ENCODE measurements around the gene BHLHA9. TPM values are rescaled to one million over a fixed set of nuclear protein-coding genes. Genes with fewer than 3 reads are reported as not detected.

BHLHA9 gene
- total RNA-seq, 2 donors from 2014 or later: not detected

DNA sequence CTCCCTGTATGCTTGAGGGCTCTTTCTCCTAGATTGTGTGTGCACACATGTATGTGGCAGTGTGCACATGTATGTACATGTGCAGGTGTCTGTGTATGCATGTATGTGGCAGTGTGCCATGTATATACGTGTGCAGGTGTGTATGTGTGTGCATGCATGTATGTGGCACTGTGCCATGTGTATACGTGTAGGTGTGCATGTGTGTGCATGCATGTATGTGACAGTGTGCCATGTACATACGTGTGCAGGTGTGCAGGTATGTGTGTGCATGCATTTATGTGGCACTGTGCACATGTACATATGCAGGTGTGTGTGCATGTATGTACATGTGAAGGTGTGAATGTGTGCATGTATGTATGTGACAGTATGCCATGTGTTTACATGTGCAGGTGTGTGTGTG lies 43.9 kb upstream of the BHLHA9 start:
- no peak for DNase-seq (ENCODE audit: low spot score)
- no peaks in the 10 kb centered on the region for H3K36me3 ChIP-seq
- no peak overlapping the region for H3K27ac ChIP-seq
- WGBS: 86% methylated on average over 3 of the region's 3 CpGs
- no peak overlapping the region for H3K4me3 ChIP-seq
- peaks cover 9% of the 10 kb centered on the region for H3K4me1 ChIP-seq (replicated peaks)
- TF ChIP-seq CTCF (IDR thresholded peaks at IDR 0.05): no peak
- TF ChIP-seq POLR2A (IDR thresholded peaks at IDR 0.05): no peak
- H3K9me3 ChIP-seq: no peaks in the 10 kb centered on the region
- peaks cover 4% of the 10 kb centered on the region for H3K27me3 ChIP-seq (replicated peaks; ENCODE audit: insufficient read depth)
- intact Hi-C loops (cut with DNase I): no loop called here

GRCh38 chr17:1227365-1227764 lies 42.9 kb upstream of the BHLHA9 start:
- no peak for TF ChIP-seq POLR2A (IDR thresholded peaks at IDR 0.05)
- no peak for TF ChIP-seq POLR2AphosphoS5 (IDR thresholded peaks at IDR 0.05)
- TF ChIP-seq CTCF (IDR thresholded peaks at IDR 0.05): no peak
- WGBS: 78% methylated on average over 5 of the region's 5 CpGs
- intact Hi-C loops (cut with DNase I): no loop called here
- Histone ChIP-seq H3K27me3 (replicated peaks; ENCODE audit: insufficient read depth) (peaks cover 4% of the 10 kb centered on the region), H3K4me1 (replicated peaks) (peaks cover 9% of the 10 kb centered on the region), H3K9me3 (no peaks in the 10 kb centered on the region), H3K27ac (no peak overlapping the region), H3K36me3 (no peaks in the 10 kb centered on the region), H3K4me3 (no peak overlapping the region)
- DNase-seq (ENCODE audit: low spot score): no peak

GRCh38 chr17:1227917-1228780 lies 42.1 kb upstream of the BHLHA9 start:
- H3K4me1 ChIP-seq (replicated peaks): peaks cover 9% of the 10 kb centered on the region
- no peaks in the 10 kb centered on the region for H3K9me3 ChIP-seq
- no peak for DNase-seq (ENCODE audit: low spot score)
- intact Hi-C loops (cut with DNase I): no loop called here
- no peaks in the 10 kb centered on the region for H3K36me3 ChIP-seq
- H3K27me3 ChIP-seq (replicated peaks; ENCODE audit: insufficient read depth): peaks cover 4% of the 10 kb centered on the region
- 19% methylated on average over 51 of the region's 58 CpGs for WGBS
- no peak for TF ChIP-seq POLR2A (IDR thresholded peaks at IDR 0.05)
- no peak for TF ChIP-seq CTCF (IDR thresholded peaks at IDR 0.05)
- TF ChIP-seq POLR2AphosphoS5 (IDR thresholded peaks at IDR 0.05): no peak
- no peak overlapping the region for H3K27ac ChIP-seq
- H3K4me3 ChIP-seq: peak overlapping the region; percentile 43 to 47

DNA sequence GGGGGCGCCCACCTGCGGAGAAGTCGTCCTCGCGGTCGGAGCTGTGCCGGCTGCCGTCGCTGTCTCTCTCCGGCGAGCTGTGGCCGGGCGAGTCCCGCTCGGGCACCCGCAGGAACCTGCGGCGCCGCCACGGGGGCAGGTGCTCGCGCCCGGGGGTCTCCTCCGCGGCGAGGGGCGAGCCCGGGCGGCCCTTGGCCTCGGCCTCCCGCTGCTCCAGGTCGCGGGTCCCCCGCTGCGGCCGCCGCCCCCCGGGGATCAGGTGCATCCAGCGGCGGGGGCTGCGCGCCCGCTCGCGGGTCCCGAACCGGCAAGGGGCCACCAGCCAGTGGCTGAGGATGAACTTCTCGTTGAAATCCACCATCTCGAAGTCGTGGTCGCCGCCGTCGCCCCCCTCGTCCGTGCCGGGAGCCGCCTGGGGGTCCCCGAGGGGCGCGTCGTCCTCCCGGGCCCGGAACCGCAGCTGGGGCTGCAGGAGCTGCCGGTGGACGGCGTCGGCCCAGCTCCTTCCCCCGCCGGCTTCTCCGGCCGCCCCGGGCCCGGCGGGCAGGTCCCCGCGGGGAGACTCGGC lies 41.4 kb upstream of the BHLHA9 start:
- no peak for DNase-seq (ENCODE audit: low spot score)
- under 1% methylated on average over 34 of the region's 79 CpGs for WGBS
- no peaks in the 10 kb centered on the region for H3K36me3 ChIP-seq
- H3K27me3 ChIP-seq (replicated peaks; ENCODE audit: insufficient read depth): peaks cover 4% of the 10 kb centered on the region
- TF ChIP-seq POLR2AphosphoS5 (IDR thresholded peaks at IDR 0.05) (no peak), CTCF (IDR thresholded peaks at IDR 0.05) (no peak), POLR2A (IDR thresholded peaks at IDR 0.05) (no peak)
- peak overlapping the region; percentile 43 to 47 for H3K4me3 ChIP-seq
- H3K4me1 ChIP-seq (replicated peaks): peaks cover 9% of the 10 kb centered on the region
- no peaks in the 10 kb centered on the region for H3K9me3 ChIP-seq
- H3K27ac ChIP-seq: peak overlapping the region in 1 of 2 donors; percentile 5
- intact Hi-C loops (cut with DNase I): no loop called here
